ENCODE results near the gene SMU1. TPM values are rescaled to one million over a fixed set of nuclear protein-coding genes. Genes with fewer than 3 reads are reported as not detected.

SMU1 gene
- total RNA-seq, 4 donors from 2014 or later: 12.5 to 15.3 (median 13.6) TPM

DNA sequence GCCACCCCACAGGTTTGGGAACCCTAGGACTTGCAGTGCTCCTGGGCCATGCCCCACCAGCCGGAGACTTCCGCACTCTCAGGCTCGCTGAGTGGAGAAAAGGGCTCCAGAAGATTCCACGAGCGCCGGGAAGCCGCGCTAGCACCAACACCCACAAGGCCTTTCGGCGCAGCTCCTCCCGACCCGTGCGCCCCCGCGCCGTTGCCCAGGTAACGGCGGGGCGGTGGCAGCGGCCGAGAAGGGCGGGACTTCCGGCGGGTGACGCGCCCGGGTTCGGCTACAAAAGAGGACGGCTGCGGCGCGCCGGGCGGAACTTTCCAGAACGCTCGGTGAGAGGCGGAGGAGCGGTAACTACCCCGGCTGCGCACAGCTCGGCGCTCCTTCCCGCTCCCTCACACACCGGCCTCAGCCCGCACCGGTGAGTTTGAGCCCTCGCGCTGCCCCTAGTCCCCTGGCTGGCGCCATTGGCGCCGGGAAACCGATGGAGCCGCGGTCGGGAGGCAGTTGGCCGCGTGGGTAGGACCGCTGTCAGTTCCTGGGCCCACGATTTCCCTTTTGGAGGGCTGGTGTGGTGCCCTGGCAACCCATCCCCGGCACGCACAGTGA lies 51.4 kb downstream of the SMU1 start, which contains the start of gene DNAJA1:
DNAJA1 (plus strand) TSS at position 308 of the 606 bp plus-strand sequence. CDS start 1,212 bp downstream, outside the sequence.
- peak; percentile 88 to 91 for DNase-seq
- Histone ChIP-seq H3K27ac (peak within 1 kb of the TSS; percentile 97 to 99 (median 99)), H3K9me3 (no peaks in the 10 kb centered on the region), H3K4me3 (peak within 1 kb of the TSS; percentile 93 to 99 (median 98)), H3K27me3 (no peaks in the 10 kb centered on the region), H3K36me3 (peaks cover 0 to 19% of the 10 kb centered on the region in 2 donors), H3K4me1 (peaks cover 43 to 45% of the 10 kb centered on the region in 2 donors)
- TF ChIP-seq, protein P1, sequence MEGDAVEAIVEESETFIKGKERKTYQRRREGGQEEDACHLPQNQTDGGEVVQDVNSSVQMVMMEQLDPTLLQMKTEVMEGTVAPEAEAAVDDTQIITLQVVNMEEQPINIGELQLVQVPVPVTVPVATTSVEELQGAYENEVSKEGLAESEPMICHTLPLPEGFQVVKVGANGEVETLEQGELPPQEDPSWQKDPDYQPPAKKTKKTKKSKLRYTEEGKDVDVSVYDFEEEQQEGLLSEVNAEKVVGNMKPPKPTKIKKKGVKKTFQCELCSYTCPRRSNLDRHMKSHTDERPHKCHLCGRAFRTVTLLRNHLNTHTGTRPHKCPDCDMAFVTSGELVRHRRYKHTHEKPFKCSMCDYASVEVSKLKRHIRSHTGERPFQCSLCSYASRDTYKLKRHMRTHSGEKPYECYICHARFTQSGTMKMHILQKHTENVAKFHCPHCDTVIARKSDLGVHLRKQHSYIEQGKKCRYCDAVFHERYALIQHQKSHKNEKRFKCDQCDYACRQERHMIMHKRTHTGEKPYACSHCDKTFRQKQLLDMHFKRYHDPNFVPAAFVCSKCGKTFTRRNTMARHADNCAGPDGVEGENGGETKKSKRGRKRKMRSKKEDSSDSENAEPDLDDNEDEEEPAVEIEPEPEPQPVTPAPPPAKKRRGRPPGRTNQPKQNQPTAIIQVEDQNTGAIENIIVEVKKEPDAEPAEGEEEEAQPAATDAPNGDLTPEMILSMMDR (IDR thresholded peaks at IDR 0.05 in 4 of 5, conservative IDR thresholded peaks at IDR 0.05 in 1 of 5): peak in 1 of 5 experiments; percentile 9
- TF ChIP-seq POLR2A (IDR thresholded peaks at IDR 0.05): peak; percentile 97 to 100
- intact Hi-C loops (cut with DNase I; ENCODE audit: low total_unique reads): loop anchor here (2.0 kb wide), 2 partner anchors 20 to 24 kb away; partner anchors contain the start of gene APTX
- in situ Hi-C loops (cut with MboI; ENCODE audit: low sequenced_read_pairs in 4 of 4): no loop called here
- ATAC-seq: peak; percentile 93 to 94

DNA sequence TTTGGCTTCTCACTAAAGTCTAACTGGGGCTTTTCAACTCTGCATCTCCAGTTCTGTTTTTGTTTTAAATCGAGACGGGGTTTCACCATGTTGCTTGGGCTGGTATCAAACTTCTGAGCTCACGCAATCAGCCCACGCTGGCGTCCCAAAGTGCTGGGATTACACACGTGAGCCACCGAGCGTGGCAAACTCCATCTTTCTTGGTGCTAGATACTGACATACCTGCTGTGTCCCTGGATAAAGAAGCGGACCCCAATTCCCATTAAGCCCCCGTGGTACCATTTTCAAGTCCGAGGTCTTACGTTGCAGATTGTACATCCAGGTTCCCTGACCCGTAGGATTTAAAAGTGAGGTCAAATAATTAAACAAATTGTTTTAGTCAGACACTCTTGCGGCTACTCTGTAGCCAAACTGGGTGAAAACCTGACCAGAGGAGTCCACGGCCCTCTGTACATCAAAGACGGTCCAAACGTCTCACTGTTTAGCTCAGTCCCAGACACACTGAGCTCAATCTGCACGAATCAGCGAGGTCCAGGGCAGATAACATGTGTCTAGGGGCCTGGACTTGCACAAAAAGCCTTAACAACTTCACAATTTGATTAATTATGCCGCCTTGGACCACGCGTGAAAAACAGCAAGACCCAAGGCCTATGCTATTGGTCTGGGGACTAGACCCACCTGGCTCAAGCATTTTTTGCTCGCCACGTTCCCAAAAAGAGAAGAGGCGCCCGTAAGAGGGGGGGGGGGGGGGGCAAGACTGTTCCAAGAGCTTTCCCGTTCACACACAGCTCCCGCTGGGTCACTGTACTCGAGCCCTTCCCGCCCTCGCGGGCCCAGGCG lies 52.1 kb downstream of the SMU1 start:
- DNase-seq: no peak
- Histone ChIP-seq H3K4me1 (peaks cover 38 to 43% of the 10 kb centered on the region in 2 donors), H3K9me3 (no peaks in the 10 kb centered on the region), H3K36me3 (peaks cover 0 to 11% of the 10 kb centered on the region in 2 donors), H3K27me3 (no peaks in the 10 kb centered on the region), H3K4me3 (peak overlapping the region; percentile 93 to 99 (median 98)), H3K27ac (peak overlapping the region; percentile 97 to 99 (median 99))
- TF ChIP-seq, protein P1 (IDR thresholded peaks at IDR 0.05 in 4 of 5, conservative IDR thresholded peaks at IDR 0.05 in 1 of 5): no peak
- no peak for TF ChIP-seq POLR2A (IDR thresholded peaks at IDR 0.05)
- in situ Hi-C loops (cut with MboI; ENCODE audit: low sequenced_read_pairs in 4 of 4) (no loop called here), intact Hi-C loops (cut with DNase I; ENCODE audit: low total_unique reads) (loop anchor here (2.0 kb wide), 2 partner anchors 20 to 24 kb away; partner anchors contain the start of gene APTX)
- peak; percentile 64 to 68 for ATAC-seq

DNA sequence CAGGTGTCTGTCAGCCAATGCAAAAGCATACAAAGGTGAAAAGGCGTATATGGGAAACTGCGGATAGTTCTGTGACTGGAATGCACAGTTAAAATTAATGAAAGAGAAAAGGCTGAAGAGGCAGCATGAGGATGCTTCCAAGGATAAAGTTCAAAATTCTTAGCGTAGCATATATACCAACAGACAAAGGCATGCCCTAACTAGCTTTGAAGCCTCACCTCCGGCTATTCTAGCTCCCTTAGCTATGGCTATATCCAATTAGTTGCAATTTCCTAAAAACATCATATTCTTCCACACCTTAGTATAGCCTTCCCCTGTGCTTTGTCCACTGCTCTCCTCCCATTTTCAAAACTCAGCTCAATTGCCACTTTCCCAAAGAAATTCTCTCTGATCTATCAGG lies 52.8 kb downstream of the SMU1 start:
- Histone ChIP-seq H3K27ac (peak overlapping the region; percentile 97 to 99 (median 99)), H3K27me3 (no peaks in the 10 kb centered on the region), H3K4me1 (peaks cover 31 to 38% of the 10 kb centered on the region in 2 donors), H3K4me3 (peak overlapping the region; percentile 93 to 99 (median 98)), H3K9me3 (no peaks in the 10 kb centered on the region), H3K36me3 (peaks cover 0 to 10% of the 10 kb centered on the region in 2 donors)
- no peak for ATAC-seq
- TF ChIP-seq, protein P1 (IDR thresholded peaks at IDR 0.05 in 4 of 5, conservative IDR thresholded peaks at IDR 0.05 in 1 of 5): no peak
- no peak for TF ChIP-seq POLR2A (IDR thresholded peaks at IDR 0.05)
- DNase-seq: no peak
- intact Hi-C loops (cut with DNase I; ENCODE audit: low total_unique reads): loop anchor here (2.0 kb wide), 2 partner anchors 21 to 23 kb away; partner anchors contain the start of gene APTX
- in situ Hi-C loops (cut with MboI; ENCODE audit: low sequenced_read_pairs in 4 of 4): no loop called here

DNA sequence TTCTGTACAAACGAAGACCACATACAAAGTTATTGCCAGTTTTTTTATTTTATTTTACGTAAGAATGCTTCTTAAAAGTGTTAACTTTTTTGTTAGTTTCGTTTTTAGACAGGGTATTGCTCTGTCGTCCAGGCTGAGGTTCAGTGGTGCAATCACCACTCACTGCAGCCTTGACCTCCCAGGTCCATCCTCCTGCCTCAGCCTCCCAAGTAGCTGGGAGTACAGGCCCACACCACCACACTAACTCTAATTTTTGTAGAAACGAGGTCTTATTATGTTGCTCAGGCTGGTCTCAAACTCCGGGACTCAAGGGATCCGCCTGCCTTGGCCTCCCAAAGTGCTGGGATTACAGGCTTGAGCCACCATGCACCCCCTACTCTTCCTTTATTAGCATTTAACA lies 53.7 kb downstream of the SMU1 start:
- Histone ChIP-seq H3K27me3 (no peaks in the 10 kb centered on the region), H3K4me1 (peaks cover 29% of the 10 kb centered on the region in 2 donors), H3K9me3 (no peaks in the 10 kb centered on the region), H3K27ac (peak overlapping the region in 1 of 4 donors; percentile 9), H3K36me3 (peaks cover 0 to 10% of the 10 kb centered on the region in 2 donors), H3K4me3 (no peak overlapping the region)
- ATAC-seq: no peak
- no peak for TF ChIP-seq POLR2A (IDR thresholded peaks at IDR 0.05)
- TF ChIP-seq, protein P1 (IDR thresholded peaks at IDR 0.05 in 4 of 5, conservative IDR thresholded peaks at IDR 0.05 in 1 of 5): no peak
- intact Hi-C loops (cut with DNase I; ENCODE audit: low total_unique reads): no loop called here
- in situ Hi-C loops (cut with MboI; ENCODE audit: low sequenced_read_pairs in 4 of 4): no loop called here
- DNase-seq: no peak

Data from gastrocnemius medialis (tissue), 4 donors.